ENCODE data around the gene GMDS. TPM values are rescaled to one million over a fixed set of nuclear protein-coding genes. Genes with fewer than 3 reads are reported as not detected.

Gene GMDS
- total and polyA plus RNA-seq, 2 donors (not counting 3 experiments of a cell fraction or from before 2014, with no cell fraction given): 9.8 to 23.5 TPM

DNA sequence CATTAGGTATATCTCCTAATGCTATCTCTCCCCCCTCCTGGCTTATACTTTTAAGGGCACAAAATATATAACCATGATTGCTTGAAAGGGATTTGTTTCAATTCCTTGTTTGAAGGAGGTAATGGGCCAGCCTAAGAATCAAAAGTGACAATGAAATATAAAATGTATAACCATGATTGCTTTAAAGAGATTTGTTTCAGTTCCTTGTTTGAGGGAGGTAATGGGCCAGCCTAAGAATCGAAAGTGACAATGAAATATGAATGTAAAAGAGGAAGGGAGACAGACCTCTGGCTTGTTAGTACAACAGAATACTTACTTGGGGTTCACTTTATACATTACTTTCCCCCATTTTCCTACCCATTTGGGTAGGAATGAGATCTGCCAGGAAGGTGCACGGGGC lies 580.2 kb downstream of the GMDS start:
- Histone ChIP-seq H3K27ac (ENCODE audit: insufficient read depth, low read depth, low read length) (no peak overlapping the region), H3K9ac (replicated peaks; ENCODE audit: extremely low read depth, insufficient read depth, low read length) (no peak overlapping the region), H3K4me3 (replicated peaks in 1 of 3; ENCODE audit: insufficient read depth in 1 of 3, low read depth in 1 of 3, low read length in 3 of 3) (no peak overlapping the region), H3K27me3 (ENCODE audit: control insufficient read depth in 2 of 2, insufficient read depth in 2 of 2, low read length in 2 of 2) (no peaks in the 10 kb centered on the region), H3K4me1 (ENCODE audit: control insufficient read depth, extremely low read depth, insufficient read depth, low read length) (no peaks in the 10 kb centered on the region), H4K20me1 (replicated peaks; ENCODE audit: control insufficient read depth, extremely low read depth, insufficient read depth, low read length) (no peaks in the 10 kb centered on the region), H3K4me2 (ENCODE audit: insufficient read depth, low read length) (no peak overlapping the region), H2AFZ (ENCODE audit: low read depth, low read length) (no peak overlapping the region), H3K9me1 (replicated peaks; ENCODE audit: control insufficient read depth, extremely low read depth, insufficient read depth, low read length) (no peaks in the 10 kb centered on the region), H3K36me3 (ENCODE audit: control insufficient read depth in 2 of 2, extremely low read depth in 1 of 2, insufficient read depth in 2 of 2, low read length in 2 of 2) (no peaks in the 10 kb centered on the region), H3K79me2 (ENCODE audit: control insufficient read depth, insufficient read depth, low read length) (no peaks in the 10 kb centered on the region), H3K9me3 (replicated peaks; ENCODE audit: control insufficient read depth, insufficient read depth, low read length) (no peaks in the 10 kb centered on the region)
- TF ChIP-seq, protein P1, sequence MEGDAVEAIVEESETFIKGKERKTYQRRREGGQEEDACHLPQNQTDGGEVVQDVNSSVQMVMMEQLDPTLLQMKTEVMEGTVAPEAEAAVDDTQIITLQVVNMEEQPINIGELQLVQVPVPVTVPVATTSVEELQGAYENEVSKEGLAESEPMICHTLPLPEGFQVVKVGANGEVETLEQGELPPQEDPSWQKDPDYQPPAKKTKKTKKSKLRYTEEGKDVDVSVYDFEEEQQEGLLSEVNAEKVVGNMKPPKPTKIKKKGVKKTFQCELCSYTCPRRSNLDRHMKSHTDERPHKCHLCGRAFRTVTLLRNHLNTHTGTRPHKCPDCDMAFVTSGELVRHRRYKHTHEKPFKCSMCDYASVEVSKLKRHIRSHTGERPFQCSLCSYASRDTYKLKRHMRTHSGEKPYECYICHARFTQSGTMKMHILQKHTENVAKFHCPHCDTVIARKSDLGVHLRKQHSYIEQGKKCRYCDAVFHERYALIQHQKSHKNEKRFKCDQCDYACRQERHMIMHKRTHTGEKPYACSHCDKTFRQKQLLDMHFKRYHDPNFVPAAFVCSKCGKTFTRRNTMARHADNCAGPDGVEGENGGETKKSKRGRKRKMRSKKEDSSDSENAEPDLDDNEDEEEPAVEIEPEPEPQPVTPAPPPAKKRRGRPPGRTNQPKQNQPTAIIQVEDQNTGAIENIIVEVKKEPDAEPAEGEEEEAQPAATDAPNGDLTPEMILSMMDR (IDR thresholded peaks at IDR 0.05; ENCODE audit: extremely low read depth in 1 of 2, insufficient read depth in 1 of 2, low read depth in 1 of 2, low read length in 2 of 2): no peak
- no peak for TF ChIP-seq EZH2 (IDR thresholded peaks at IDR 0.05; ENCODE audit: borderline replicate concordance, low read depth, low read length, severe bottlenecking)
- TF ChIP-seq FOS (IDR thresholded peaks at IDR 0.05; ENCODE audit: borderline replicate concordance, insufficient read depth, low read length): no peak
- TF ChIP-seq JUN (IDR thresholded peaks at IDR 0.05; ENCODE audit: borderline replicate concordance, insufficient read depth, insufficient read length, low read depth): no peak
- TF ChIP-seq POLR2AphosphoS5 (IDR thresholded peaks at IDR 0.05; ENCODE audit: insufficient read depth, low read depth, low read length): no peak
- no peak for TF ChIP-seq GATA2 (IDR thresholded peaks at IDR 0.05; ENCODE audit: insufficient read depth, insufficient read length, low read depth, low read length)
- TF ChIP-seq MAX (IDR thresholded peaks at IDR 0.05; ENCODE audit: insufficient read depth, insufficient read length): no peak
- TF ChIP-seq MYC (IDR thresholded peaks at IDR 0.05; ENCODE audit: low read depth, low read length): no peak
- TF ChIP-seq POLR2A (IDR thresholded peaks at IDR 0.05; ENCODE audit: low read depth, low read length): no peak
- no peak for FAIRE-seq
- ChIA-PET POLR2A (no interaction called here), CTCF (no interaction called here)
- intact Hi-C loops (cut with micrococcal nuclease): no loop called here
- no TSS peak for BruUV-seq (replicated peaks)
- no peak for DNase-seq (ENCODE audit: low read depth, low spot score)
- dilution Hi-C loops (cut with MboI; ENCODE audit: extremely low pct_ligation_motif_present, low sequenced_read_pairs): no loop called here

Data from endothelial cell of umbilical vein (primary cell).